ENCODE measurements around the gene CRYBG1. TPM values are rescaled to one million over a fixed set of nuclear protein-coding genes. Genes with fewer than 3 reads are reported as not detected.
"Not testable (repeated sequence)": the region's sequence is repeated elsewhere in the genome, so short reads cannot be mapped to it uniquely, and the experiment has no call there.

CRYBG1 gene
- total and polyA plus RNA-seq, 8 donors = 9.9 to 37.1 (median 14.4) TPM

- TF ChIP-seq CTCF (IDR thresholded peaks at IDR 0.05) = no peak
- H3K36me3 ChIP-seq = peaks cover 0 to 22% of the 10 kb centered on the region in 2 donors
- no peak overlapping the region for H3K4me3 ChIP-seq
- intact Hi-C loops (cut with DNase I) = no loop called here
- ATAC-seq (no peak), DNase-seq (no peak)
- no peaks in the 10 kb centered on the region for H3K9me3 ChIP-seq
- H3K27me3 ChIP-seq = no peaks in the 10 kb centered on the region
- H3K4me1 ChIP-seq = no peaks in the 10 kb centered on the region
- H3K27ac ChIP-seq = no peak overlapping the region
Measured at GRCh38 chr6:106581468-106581867, 221.0 kb downstream of the CRYBG1 start.

- H3K4me1 ChIP-seq = no peaks in the 10 kb centered on the region
- no peak for ATAC-seq
- H3K4me3 ChIP-seq = no peak overlapping the region
- intact Hi-C loops (cut with DNase I) = no loop called here
- no peak for DNase-seq
- H3K36me3 ChIP-seq = peaks cover 0 to 31% of the 10 kb centered on the region in 2 donors
- H3K27me3 ChIP-seq = no peaks in the 10 kb centered on the region
- no peak for TF ChIP-seq CTCF (IDR thresholded peaks at IDR 0.05)
- no peak overlapping the region for H3K27ac ChIP-seq
- H3K9me3 ChIP-seq = no peaks in the 10 kb centered on the region
Measured at GRCh38 chr6:106586815-106587415, 226.4 kb downstream of the CRYBG1 start.

GRCh38 chr6:106588937-106589336 is 228.4 kb downstream of the CRYBG1 start:
- H3K4me3 ChIP-seq; ATAC-seq; H3K9me3 ChIP-seq; H3K27ac ChIP-seq; DNase-seq; H3K4me1 ChIP-seq; H3K27me3 ChIP-seq; intact Hi-C loops (cut with DNase I): not testable (repeated sequence)
- H3K36me3 ChIP-seq = peaks cover 0 to 18% of the 10 kb centered on the region in 2 donors

- Histone ChIP-seq H3K27ac (no peak overlapping the region), H3K36me3 (peaks cover 0 to 13% of the 10 kb centered on the region in 2 donors), H3K9me3 (no peaks in the 10 kb centered on the region), H3K4me1 (no peaks in the 10 kb centered on the region), H3K27me3 (no peaks in the 10 kb centered on the region), H3K4me3 (no peak overlapping the region)
- intact Hi-C loops (cut with DNase I) = no loop called here
- no peak for TF ChIP-seq CTCF (IDR thresholded peaks at IDR 0.05)
- ATAC-seq (no peak), DNase-seq (no peak)
Measured at GRCh38 chr6:106591111-106591825, 230.8 kb downstream of the CRYBG1 start.

DNA sequence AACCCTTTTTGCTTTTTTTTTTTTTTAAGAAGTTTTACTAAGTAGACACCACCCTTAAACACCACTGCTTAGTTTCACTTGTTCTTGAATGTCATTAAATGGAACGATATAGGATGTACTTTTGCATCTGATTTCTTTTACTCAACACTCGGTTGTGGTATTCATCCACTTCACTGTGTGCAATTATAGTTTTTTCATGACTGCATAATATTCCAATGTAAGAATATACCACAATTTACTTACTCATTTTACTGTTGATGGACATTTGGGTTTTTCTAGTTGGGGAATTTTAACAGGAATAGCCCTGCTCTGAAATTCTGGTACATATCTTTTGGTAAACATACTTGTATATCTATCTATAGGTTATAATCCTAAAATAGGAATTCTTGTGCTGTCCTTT is 238.9 kb downstream of the CRYBG1 start:
- peaks cover 0 to 5% of the 10 kb centered on the region in 2 donors for H3K36me3 ChIP-seq
- H3K27me3 ChIP-seq = no peaks in the 10 kb centered on the region
- ATAC-seq (no peak), DNase-seq (no peak)
- intact Hi-C loops (cut with DNase I) = no loop called here
- no peaks in the 10 kb centered on the region for H3K9me3 ChIP-seq
- no peak for TF ChIP-seq CTCF (IDR thresholded peaks at IDR 0.05)
- H3K4me3 ChIP-seq = no peak overlapping the region
- no peaks in the 10 kb centered on the region for H3K4me1 ChIP-seq
- H3K27ac ChIP-seq = no peak overlapping the region

All from left lung (tissue), 10 donors.